ENCODE results near the gene RAB11A. TPM values are rescaled to one million over a fixed set of nuclear protein-coding genes. Genes with fewer than 3 reads are reported as not detected.

Gene RAB11A
- total RNA-seq, 1 donor from 2014 or later = 153 TPM

DNA sequence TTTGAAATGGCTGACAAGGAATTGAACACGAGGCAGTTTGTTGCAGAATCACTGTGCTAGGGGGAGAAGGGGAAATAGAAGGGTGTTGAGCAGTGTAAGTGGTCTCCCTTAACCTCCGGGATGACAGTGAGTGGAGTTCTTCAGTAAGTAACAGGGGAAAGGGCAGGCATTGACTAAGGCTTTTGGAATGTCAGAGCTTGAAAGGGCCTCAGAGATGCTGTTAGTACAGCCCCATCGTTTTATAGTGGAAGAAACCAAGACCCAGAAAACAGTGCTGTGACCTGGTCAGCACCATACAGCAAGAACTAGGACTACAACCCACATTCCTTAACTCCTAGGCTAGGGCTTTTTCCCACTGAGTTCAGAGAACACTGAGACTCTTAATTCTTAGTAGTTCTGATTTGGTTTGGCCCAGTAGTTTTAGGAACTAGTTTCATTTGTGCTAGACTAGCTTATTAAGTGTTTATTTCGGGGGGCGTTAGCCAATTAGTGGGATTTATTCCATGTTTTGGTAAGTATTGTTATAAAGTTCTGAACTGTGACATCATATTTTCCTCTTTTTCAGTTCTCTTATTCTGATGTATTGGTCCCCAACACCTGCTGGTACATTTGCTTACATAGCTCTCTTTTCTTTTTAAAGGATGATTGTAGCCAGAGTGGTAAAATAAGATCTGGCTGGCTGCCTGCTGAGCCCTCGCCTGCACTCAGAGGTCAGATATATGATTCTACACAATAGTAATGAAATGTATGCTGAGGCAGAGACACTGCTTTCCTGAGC is 34.2 kb downstream of the RAB11A start:
- no peak overlapping the region for H3K27ac Mint-ChIP-seq

DNA sequence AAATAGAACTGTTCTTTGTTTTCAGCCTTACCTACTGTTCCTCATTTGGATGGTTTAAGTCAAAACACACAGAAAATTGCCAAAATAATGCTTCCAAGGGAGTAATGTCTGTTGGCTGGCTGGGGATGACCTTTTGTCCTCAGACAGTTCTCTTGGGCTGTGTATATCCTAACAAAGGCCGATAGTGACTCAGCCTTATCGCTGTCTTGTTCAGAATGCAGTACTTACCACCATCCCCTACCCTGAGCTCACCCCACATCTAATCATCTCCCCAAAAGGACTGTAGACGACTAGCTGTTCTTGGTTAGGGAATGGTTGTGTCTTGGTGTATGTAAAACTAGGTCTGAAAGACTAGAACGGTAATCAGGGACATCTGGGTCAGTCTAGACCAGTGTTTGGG is 35.0 kb downstream of the RAB11A start:
- Mint-ChIP-seq H3K27me3 (ENCODE audit: low read depth) (no peaks in the 10 kb centered on the region), H3K4me3 (ENCODE audit: low read depth) (no peak overlapping the region), H3K27ac (no peak overlapping the region), H3K36me3 (ENCODE audit: low read depth) (peaks cover 26% of the 10 kb centered on the region), H3K4me1 (ENCODE audit: low read depth) (peaks cover 9% of the 10 kb centered on the region), H3K9me3 (no peaks in the 10 kb centered on the region)
- no peak for DNase-seq (ENCODE audit: low spot score)
- intact Hi-C loops (cut with micrococcal nuclease) = no loop called here

More for the DNA sequence above, 34.2 kb downstream of the RAB11A start:
- Mint-ChIP-seq H3K4me1 (ENCODE audit: low read depth) (peaks cover 9% of the 10 kb centered on the region), H3K36me3 (ENCODE audit: low read depth) (peaks cover 30% of the 10 kb centered on the region), H3K27me3 (ENCODE audit: low read depth) (no peaks in the 10 kb centered on the region), H3K4me3 (ENCODE audit: low read depth) (no peak overlapping the region), H3K9me3 (no peaks in the 10 kb centered on the region)
- intact Hi-C loops (cut with micrococcal nuclease) = no loop called here
- no peak for DNase-seq (ENCODE audit: low spot score)

DNA sequence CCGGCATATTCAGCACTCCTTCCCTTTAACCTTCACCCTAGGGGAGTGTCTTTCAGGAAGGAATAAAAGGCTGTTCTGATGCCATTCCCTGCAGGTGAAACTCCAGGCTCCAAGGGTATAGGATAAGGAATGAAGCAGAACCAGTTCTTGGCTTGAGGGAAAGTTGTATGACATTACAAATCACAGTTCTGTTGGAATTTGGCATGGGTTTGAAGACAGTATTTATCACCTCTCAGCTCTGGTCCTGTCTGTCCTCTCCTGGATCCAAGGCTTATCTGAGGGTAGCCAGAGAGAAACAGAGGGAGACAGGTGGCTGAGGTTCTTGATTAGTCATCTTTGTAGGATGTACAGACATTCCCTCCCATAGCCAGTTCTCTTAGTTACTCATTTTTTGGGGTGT is 37.1 kb downstream of the RAB11A start:
- Mint-ChIP-seq H3K27ac (no peak overlapping the region), H3K4me1 (ENCODE audit: low read depth) (peaks cover 9% of the 10 kb centered on the region), H3K4me3 (ENCODE audit: low read depth) (no peak overlapping the region), H3K36me3 (ENCODE audit: low read depth) (peaks cover 14% of the 10 kb centered on the region), H3K27me3 (ENCODE audit: low read depth) (no peaks in the 10 kb centered on the region), H3K9me3 (no peaks in the 10 kb centered on the region)
- intact Hi-C loops (cut with micrococcal nuclease) = no loop called here
- DNase-seq (ENCODE audit: low spot score) = no peak

DNA sequence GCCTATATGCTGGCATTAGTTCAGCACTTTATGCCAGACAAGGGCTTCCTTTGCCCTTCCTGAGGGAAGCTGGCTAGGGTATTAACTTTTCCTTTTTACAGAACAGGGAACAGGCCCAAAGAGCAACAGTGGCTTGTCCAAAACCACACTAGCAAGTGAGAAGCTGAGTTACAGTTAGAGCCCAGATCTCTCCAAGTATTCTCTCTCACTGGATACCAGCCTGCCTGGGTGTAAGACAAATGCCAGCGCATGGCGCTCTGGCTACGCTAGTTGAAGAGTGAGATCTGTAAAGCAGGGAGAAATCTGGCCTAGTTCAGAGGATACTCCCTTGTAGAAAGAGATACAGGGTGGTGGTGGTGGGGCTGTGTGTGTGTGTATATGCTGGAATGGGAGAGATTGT is 38.4 kb downstream of the RAB11A start:
- Mint-ChIP-seq H3K9me3 (no peaks in the 10 kb centered on the region), H3K27me3 (ENCODE audit: low read depth) (no peaks in the 10 kb centered on the region), H3K4me3 (ENCODE audit: low read depth) (no peak overlapping the region), H3K27ac (no peak overlapping the region), H3K4me1 (ENCODE audit: low read depth) (no peaks in the 10 kb centered on the region), H3K36me3 (ENCODE audit: low read depth) (peaks cover 10% of the 10 kb centered on the region)
- DNase-seq (ENCODE audit: low spot score) = no peak
- intact Hi-C loops (cut with micrococcal nuclease) = no loop called here

DNA sequence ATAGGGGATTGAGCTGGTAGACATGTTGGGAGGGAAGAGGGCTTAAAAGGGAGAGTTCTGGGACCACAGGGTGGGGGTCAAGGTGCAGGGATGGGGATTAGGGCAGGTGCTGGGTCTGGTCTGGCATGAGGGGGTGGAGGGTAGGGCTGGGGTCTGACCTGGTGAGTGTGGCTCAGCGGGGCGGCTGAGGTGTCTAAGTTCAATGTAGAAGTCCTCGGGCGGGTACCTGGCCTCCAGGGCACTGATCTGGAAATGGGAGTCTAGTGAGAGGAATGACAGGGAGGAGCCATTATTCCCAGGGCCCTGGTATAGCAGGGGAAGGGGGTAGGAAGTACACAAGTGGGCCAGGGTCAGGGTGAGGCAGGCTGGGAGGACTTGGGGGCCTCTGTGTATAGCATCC is 39.6 kb downstream of the RAB11A start:
- no peak overlapping the region for H3K4me3 Mint-ChIP-seq (ENCODE audit: low read depth)
- intact Hi-C loops (cut with micrococcal nuclease) = no loop called here
- H3K9me3 Mint-ChIP-seq = no peaks in the 10 kb centered on the region
- no peaks in the 10 kb centered on the region for H3K27me3 Mint-ChIP-seq (ENCODE audit: low read depth)
- no peak for DNase-seq (ENCODE audit: low spot score)
- H3K36me3 Mint-ChIP-seq (ENCODE audit: low read depth) = peaks cover 5% of the 10 kb centered on the region
- H3K27ac Mint-ChIP-seq = no peak overlapping the region
- H3K4me1 Mint-ChIP-seq (ENCODE audit: low read depth) = no peaks in the 10 kb centered on the region

DNA sequence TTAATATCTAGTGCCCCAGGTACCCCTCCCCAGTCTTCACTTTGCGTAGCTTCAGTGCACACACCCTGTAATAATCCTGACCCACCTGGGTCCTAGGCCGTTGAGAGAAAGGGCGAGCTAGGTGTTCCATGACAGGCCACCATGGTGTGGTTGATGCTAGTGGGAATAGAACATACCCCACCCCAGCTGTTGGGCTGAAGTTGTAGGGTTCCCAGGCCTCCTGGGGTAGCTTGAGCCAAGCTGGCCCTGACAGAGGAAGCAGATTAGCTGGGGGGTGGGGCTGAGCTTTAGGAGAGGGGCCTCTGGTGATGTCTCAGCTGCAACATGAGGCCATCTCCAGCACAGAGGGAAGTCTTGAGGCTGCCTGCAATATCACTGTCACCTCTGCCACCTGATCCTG is 40.5 kb downstream of the RAB11A start:
- Mint-ChIP-seq H3K4me3 (ENCODE audit: low read depth) (no peak overlapping the region), H3K27ac (no peak overlapping the region), H3K4me1 (ENCODE audit: low read depth) (no peaks in the 10 kb centered on the region), H3K36me3 (ENCODE audit: low read depth) (peaks cover 3% of the 10 kb centered on the region), H3K27me3 (ENCODE audit: low read depth) (no peaks in the 10 kb centered on the region), H3K9me3 (no peaks in the 10 kb centered on the region)
- intact Hi-C loops (cut with micrococcal nuclease) = no loop called here
- no peak for DNase-seq (ENCODE audit: low spot score)

DNA sequence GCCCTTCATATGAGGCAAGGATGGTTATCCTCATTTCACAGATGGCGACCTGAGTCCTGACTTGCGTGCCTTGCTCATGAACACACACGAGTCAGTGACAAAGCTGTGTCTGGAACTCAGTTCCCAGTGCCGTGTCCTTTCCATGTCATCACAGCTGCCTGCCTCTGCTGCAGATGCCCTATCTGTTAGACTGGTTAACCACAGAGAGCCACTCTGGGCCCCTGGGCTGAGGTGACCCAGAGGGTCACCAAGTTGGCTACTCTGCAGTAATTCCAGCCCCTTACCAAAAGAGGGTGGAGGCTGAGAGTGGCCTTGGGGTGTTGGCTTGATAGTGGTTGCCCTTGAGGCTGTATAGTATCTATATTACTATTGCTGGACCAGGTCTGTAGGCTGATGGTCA is 41.0 kb downstream of the RAB11A start:
- Mint-ChIP-seq H3K9me3 (no peaks in the 10 kb centered on the region), H3K36me3 (ENCODE audit: low read depth) (peaks cover 3% of the 10 kb centered on the region), H3K27me3 (ENCODE audit: low read depth) (no peaks in the 10 kb centered on the region), H3K27ac (no peak overlapping the region), H3K4me1 (ENCODE audit: low read depth) (no peaks in the 10 kb centered on the region), H3K4me3 (ENCODE audit: low read depth) (no peak overlapping the region)
- intact Hi-C loops (cut with micrococcal nuclease) = no loop called here
- DNase-seq (ENCODE audit: low spot score) = no peak

DNA sequence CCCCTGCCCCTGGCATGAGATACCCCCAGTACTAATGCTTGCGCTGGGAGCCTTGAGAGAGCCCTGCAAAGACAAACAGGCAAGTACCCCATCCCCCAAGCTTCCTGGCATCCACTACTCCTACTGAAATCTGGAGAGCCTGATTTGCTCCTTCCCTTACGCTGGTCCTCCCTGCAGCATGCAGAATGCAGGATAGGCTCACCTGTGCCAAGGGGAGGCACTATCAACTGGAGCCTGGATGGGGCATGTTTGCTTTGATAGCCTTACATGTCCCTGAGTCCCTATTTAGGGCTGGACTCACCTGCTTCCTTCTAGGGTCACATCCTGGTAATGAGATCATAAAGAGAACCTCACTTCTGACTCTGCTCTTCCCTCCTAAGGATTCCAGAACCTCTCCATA is 42.9 kb downstream of the RAB11A start:
- no peaks in the 10 kb centered on the region for H3K27me3 Mint-ChIP-seq (ENCODE audit: low read depth)
- no peak for DNase-seq (ENCODE audit: low spot score)
- H3K36me3 Mint-ChIP-seq (ENCODE audit: low read depth) = no peaks in the 10 kb centered on the region
- H3K27ac Mint-ChIP-seq = no peak overlapping the region
- no peak overlapping the region for H3K4me3 Mint-ChIP-seq (ENCODE audit: low read depth)
- H3K9me3 Mint-ChIP-seq = no peaks in the 10 kb centered on the region
- peaks cover 5% of the 10 kb centered on the region for H3K4me1 Mint-ChIP-seq (ENCODE audit: low read depth)
- intact Hi-C loops (cut with micrococcal nuclease) = no loop called here

DNA sequence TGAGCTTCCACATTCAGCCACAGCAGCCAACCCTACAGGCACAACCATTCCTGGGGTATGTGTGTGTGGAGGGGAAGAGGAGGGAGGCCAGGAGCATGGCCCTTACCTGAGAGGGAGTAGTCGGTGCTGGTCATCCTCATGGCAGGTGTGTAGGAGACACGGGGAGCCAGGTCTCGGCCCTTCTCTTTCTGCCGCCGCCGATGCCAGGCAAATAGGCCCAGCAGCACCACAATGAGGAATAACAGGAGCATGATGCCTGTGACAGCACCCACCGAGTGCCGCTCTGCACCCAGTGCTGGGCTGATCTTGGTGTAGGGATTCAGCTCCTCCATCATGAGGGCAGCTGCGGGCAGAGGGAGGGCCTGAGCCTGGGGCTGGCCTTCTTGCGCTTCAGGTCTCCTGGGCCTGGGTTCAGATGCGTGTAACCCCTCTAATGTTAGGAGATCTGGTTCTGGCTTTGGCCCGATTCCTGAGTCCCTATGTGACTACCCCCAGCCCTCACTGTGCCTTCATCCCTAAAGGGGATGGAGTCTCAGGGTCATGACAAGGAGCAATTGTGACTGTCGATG is 44.4 kb downstream of the RAB11A start:
- H3K27ac Mint-ChIP-seq = no peak overlapping the region
- no peak for DNase-seq (ENCODE audit: low spot score)
- no peak overlapping the region for H3K4me3 Mint-ChIP-seq (ENCODE audit: low read depth)
- no peaks in the 10 kb centered on the region for H3K27me3 Mint-ChIP-seq (ENCODE audit: low read depth)
- intact Hi-C loops (cut with micrococcal nuclease) = no loop called here
- no peaks in the 10 kb centered on the region for H3K9me3 Mint-ChIP-seq
- peaks cover 4% of the 10 kb centered on the region for H3K36me3 Mint-ChIP-seq (ENCODE audit: low read depth)
- H3K4me1 Mint-ChIP-seq (ENCODE audit: low read depth) = peaks cover 18% of the 10 kb centered on the region

DNA sequence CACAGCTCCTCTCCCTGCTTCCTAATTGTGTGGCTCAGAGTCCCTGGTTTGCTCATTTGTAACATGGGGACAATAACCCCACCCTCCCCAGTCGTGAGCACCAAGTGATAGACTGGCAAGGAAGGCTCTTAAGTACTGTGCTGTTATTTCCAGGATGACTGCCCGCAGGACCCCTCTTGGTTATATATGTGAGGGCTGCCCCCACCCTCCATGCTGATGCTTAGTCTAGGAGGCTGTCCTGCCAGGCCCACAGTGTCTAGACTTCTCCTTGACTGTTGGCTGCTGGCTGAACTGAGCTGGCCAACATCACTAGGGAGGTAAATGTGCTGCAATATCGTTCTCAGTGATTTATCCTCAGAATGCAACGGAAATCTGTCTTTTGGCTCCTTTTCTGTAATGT is 45.1 kb downstream of the RAB11A start:
- no peaks in the 10 kb centered on the region for H3K27me3 Mint-ChIP-seq (ENCODE audit: low read depth)
- H3K36me3 Mint-ChIP-seq (ENCODE audit: low read depth) = peaks cover 4% of the 10 kb centered on the region
- intact Hi-C loops (cut with micrococcal nuclease) = no loop called here
- H3K9me3 Mint-ChIP-seq = no peaks in the 10 kb centered on the region
- H3K4me3 Mint-ChIP-seq (ENCODE audit: low read depth) = no peak overlapping the region
- H3K4me1 Mint-ChIP-seq (ENCODE audit: low read depth) = peaks cover 20% of the 10 kb centered on the region
- no peak for DNase-seq (ENCODE audit: low spot score)
- H3K27ac Mint-ChIP-seq = no peak overlapping the region

DNA sequence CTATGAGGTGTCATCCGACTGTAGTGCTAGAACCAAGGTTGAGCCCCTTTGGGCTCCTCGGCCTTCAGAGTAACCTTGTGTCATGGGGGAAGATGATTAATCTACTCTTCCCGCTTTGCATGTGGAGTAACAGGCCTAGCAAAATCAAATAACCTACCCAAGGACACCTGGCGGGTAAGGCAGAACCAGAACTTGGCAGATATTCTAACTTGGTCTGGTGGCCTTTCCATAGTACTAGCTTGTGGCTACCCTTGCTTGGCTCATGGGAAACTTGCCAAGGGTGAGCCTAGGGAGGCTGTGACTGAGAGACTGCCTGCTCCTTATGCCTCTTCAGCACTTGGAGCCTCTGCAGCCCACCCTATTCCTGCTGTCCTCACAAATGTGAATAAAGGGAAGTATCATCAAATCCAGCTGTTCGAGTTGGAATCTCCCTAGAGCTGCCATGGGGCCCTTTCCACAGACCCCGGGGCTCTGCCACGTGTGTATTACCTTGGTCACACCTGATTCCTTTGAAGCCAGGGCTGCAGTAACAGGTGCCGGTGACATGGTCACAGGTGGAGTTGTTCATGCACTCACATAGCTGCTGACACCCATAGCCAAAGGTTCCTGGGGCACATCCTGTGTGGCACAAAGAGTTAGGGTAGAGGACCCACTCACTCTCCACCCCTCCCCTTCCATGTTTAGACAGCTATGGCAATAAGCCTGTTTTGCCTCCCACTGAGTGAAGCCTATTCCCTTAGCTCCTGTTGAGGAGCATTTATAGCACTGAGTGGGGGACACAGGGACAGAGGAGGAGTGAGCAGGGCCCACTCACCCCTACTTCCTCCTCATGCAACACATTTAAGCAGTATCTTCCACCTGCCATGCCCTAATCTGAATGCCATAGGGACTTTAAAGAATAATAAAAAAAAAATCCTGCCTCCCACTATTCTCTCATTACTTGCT is 46.0 kb downstream of the RAB11A start:
- intact Hi-C loops (cut with micrococcal nuclease) = no loop called here
- Mint-ChIP-seq H3K27ac (no peak overlapping the region), H3K4me1 (ENCODE audit: low read depth) (peaks cover 20% of the 10 kb centered on the region), H3K36me3 (ENCODE audit: low read depth) (peaks cover 4% of the 10 kb centered on the region), H3K27me3 (ENCODE audit: low read depth) (no peaks in the 10 kb centered on the region), H3K4me3 (ENCODE audit: low read depth) (no peak overlapping the region), H3K9me3 (no peaks in the 10 kb centered on the region)
- DNase-seq (ENCODE audit: low spot score) = no peak

DNA sequence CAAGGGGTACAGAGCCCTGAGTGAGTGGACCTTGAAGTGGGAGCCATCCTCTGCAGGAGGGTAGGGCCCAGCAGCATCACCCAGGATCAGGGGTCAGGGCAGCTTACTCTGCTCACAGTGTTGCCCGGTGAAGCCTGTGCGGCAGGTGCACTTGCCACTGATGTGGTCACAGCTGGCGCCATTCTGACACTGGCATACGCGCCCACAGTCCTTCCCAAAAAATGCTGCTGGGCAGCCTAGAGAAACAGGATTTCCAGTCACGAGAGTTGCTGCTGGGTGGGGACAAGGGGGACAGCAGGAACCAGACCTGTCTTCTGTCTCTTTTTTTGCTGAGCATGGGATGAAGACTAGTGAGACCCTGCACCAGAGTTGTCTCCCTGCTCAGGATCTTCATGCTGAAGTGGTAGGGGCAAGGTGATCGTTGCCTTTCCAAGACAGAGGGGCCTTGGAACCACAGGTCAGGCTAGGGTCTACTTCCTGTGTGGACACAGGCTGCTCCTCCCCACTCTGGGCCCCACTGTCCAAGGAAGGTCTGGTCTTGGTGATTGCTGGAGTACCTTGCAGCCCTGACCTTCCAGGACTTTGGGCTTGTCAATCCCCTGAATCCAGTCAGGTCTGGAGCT is 46.9 kb downstream of the RAB11A start:
- H3K36me3 Mint-ChIP-seq (ENCODE audit: low read depth) = peaks cover 4% of the 10 kb centered on the region
- H3K9me3 Mint-ChIP-seq = no peaks in the 10 kb centered on the region
- no peak overlapping the region for H3K4me3 Mint-ChIP-seq (ENCODE audit: low read depth)
- intact Hi-C loops (cut with micrococcal nuclease) = no loop called here
- H3K27ac Mint-ChIP-seq = no peak overlapping the region
- no peaks in the 10 kb centered on the region for H3K27me3 Mint-ChIP-seq (ENCODE audit: low read depth)
- peaks cover 20% of the 10 kb centered on the region for H3K4me1 Mint-ChIP-seq (ENCODE audit: low read depth)
- DNase-seq (ENCODE audit: low spot score) = no peak
